Measurements from ENCODE around the gene ADGRF4. TPM values are rescaled to one million over a fixed set of nuclear protein-coding genes. Genes with fewer than 3 reads are reported as not detected.

The ADGRF4 gene
- polyA plus RNA-seq (2013, experiment 1 of 2), result 0.10 TPM
- polyA plus RNA-seq (2013, experiment 2 of 2), result 0.13 TPM

DNA sequence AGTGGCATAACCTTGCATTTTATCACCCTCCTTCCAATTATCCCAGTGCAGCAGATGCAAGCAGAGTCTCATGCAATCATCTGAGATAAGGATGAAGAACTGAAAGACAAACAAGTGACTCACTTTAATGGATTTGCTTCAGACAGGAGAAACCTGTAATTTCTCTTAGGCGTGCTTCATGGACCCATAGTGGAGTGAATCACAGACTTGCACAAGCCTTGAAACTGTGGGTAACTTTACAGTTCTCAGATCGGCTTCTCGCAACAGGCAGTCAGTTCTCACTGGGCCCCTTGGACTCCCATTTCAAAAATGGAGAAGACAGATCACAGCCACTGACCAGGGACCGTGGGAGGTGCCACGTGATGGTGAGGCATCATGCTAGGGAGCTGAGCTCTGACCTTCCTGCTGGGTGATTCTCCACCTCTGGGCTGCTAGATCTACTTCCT, at the start of gene ADGRF4:
Gene ADGRF4, plus strand, starts transcription at position 239 of the 446 bp plus-strand sequence. CDS start 8,666 bp downstream, outside the sequence.
- no peak within 1 kb of the TSS for H3K4me3 ChIP-seq (ENCODE audit: low read length)
- 91% methylated on average over 5 of the region's 5 CpGs for WGBS
- H3K27me3 ChIP-seq (ENCODE audit: insufficient read depth, low read length), result no peaks in the 10 kb centered on the region
- H3K4me1 ChIP-seq (ENCODE audit: insufficient read depth, low read length), result peaks cover 18% of the 10 kb centered on the region
- H3K27ac ChIP-seq (ENCODE audit: low read depth, low read length), result no peak within 1 kb of the TSS
- no peaks in the 10 kb centered on the region for H3K36me3 ChIP-seq (ENCODE audit: insufficient read depth, low read length)
- H3K9me3 ChIP-seq (ENCODE audit: insufficient read depth, low read depth, low read length), result no peaks in the 10 kb centered on the region
- H3K9ac ChIP-seq (ENCODE audit: low read depth, low read length), result no peak within 1 kb of the TSS

- Histone ChIP-seq H3K4me1 (ENCODE audit: insufficient read depth, low read length) (no peaks in the 10 kb centered on the region; the same call in 1 of the 2 replicates), H3K4me3 (ENCODE audit: low read length) (no peak overlapping the region), H3K27ac (ENCODE audit: low read depth, low read length) (no peak overlapping the region), H3K9me3 (ENCODE audit: insufficient read depth, low read depth, low read length) (no peaks in the 10 kb centered on the region), H3K9ac (ENCODE audit: low read depth, low read length) (no peak overlapping the region), H3K27me3 (ENCODE audit: insufficient read depth, low read length) (no peaks in the 10 kb centered on the region), H3K36me3 (ENCODE audit: insufficient read depth, low read length) (no peaks in the 10 kb centered on the region)
- 71% methylated on average over 3 of the region's 3 CpGs for WGBS
These were observed 47.6 kb upstream of the ADGRF4 start for GRCh38 chr6:47650553-47651432.

DNA sequence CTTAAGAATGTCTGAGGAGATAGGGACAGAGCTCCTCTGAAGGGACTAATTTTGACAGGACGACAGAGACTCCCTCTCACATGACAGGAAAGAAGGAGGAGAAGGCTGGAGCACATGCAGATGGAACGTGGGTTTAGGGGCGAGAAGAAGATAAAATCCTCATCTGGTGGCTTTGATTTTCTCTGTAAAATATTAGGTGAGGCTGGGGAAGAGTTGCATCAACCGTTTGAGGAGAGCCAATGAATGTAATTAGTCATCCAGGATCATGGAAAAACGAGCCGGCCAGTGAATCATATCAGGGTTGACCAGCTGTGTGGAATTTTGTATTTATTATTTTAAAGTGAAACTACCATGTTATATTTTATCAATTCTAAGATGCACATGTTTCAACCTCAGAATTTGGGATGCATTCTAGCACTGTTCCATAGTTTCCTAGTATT, 46.9 kb upstream of the ADGRF4 start:
- H3K4me1 ChIP-seq (ENCODE audit: insufficient read depth, low read length), result peaks cover 7% of the 10 kb centered on the region; the same call in 1 of the 2 replicates
- H3K9me3 ChIP-seq (ENCODE audit: insufficient read depth, low read depth, low read length), result no peaks in the 10 kb centered on the region
- H3K27ac ChIP-seq (ENCODE audit: low read depth, low read length), result no peak overlapping the region
- no peaks in the 10 kb centered on the region for H3K36me3 ChIP-seq (ENCODE audit: insufficient read depth, low read length)
- no peak overlapping the region for H3K9ac ChIP-seq (ENCODE audit: low read depth, low read length)
- 73% methylated on average over 6 of the region's 6 CpGs for WGBS
- no peak overlapping the region for H3K4me3 ChIP-seq (ENCODE audit: low read length)
- no peaks in the 10 kb centered on the region for H3K27me3 ChIP-seq (ENCODE audit: insufficient read depth, low read length)

GRCh38 chr6:47653706-47654105, 44.7 kb upstream of the ADGRF4 start:
- no peaks in the 10 kb centered on the region for H3K36me3 ChIP-seq (ENCODE audit: insufficient read depth, low read length)
- WGBS, result 69% methylated on average over 5 of the region's 5 CpGs

DNA sequence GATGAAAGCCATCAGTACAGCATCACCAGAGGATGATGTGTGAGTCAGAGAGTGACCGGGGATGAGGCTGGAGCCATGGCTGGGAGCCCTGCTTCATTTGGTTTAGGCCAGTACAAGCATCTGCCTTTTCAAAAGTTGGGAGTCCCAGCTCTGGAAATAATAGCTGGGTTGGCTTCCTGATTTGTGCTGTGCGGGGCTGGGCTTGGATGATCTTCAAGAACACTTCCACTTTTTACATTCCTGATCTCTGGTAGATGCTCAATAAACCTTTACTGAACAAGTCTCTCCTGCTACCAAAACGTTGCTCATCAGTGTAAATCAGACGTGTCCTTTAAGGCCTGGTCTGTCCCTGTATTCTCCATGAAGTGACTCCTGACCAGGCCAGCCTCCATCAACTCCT, 44.1 kb upstream of the ADGRF4 start:
- peaks cover 10% of the 10 kb centered on the region; the same call in 1 of the 2 replicates for H3K4me1 ChIP-seq (ENCODE audit: insufficient read depth, low read length)
- no peaks in the 10 kb centered on the region for H3K36me3 ChIP-seq (ENCODE audit: insufficient read depth, low read length)
- no peak overlapping the region for H3K27ac ChIP-seq (ENCODE audit: low read depth, low read length)
- no peak overlapping the region for H3K9ac ChIP-seq (ENCODE audit: low read depth, low read length)
- H3K27me3 ChIP-seq (ENCODE audit: insufficient read depth, low read length), result no peaks in the 10 kb centered on the region
- 91% methylated on average over 4 of the region's 4 CpGs for WGBS
- H3K9me3 ChIP-seq (ENCODE audit: insufficient read depth, low read depth, low read length), result no peaks in the 10 kb centered on the region
- no peak overlapping the region for H3K4me3 ChIP-seq (ENCODE audit: low read length)

More at GRCh38 chr6:47653706-47654105, 44.7 kb upstream of the ADGRF4 start:
- Histone ChIP-seq H3K4me3 (ENCODE audit: low read length) (no peak overlapping the region), H3K9me3 (ENCODE audit: insufficient read depth, low read depth, low read length) (no peaks in the 10 kb centered on the region), H3K4me1 (ENCODE audit: insufficient read depth, low read length) (peaks cover 10% of the 10 kb centered on the region; the same call in 1 of the 2 replicates), H3K27me3 (ENCODE audit: insufficient read depth, low read length) (no peaks in the 10 kb centered on the region), H3K27ac (ENCODE audit: low read depth, low read length) (no peak overlapping the region), H3K9ac (ENCODE audit: low read depth, low read length) (no peak overlapping the region)

GRCh38 chr6:47655719-47656595, 42.4 kb upstream of the ADGRF4 start:
- Histone ChIP-seq H3K27ac (ENCODE audit: low read depth, low read length) (0 out of 2 replicates have a peak overlapping the region, but pooled peaks have one; percentile 7), H3K4me3 (ENCODE audit: low read length) (peak overlapping the region; percentile 23; the same call in 1 of the 2 replicates), H3K4me1 (ENCODE audit: insufficient read depth, low read length) (peaks cover 10% of the 10 kb centered on the region; the same call in 1 of the 2 replicates), H3K9me3 (ENCODE audit: insufficient read depth, low read depth, low read length) (no peaks in the 10 kb centered on the region), H3K27me3 (ENCODE audit: insufficient read depth, low read length) (no peaks in the 10 kb centered on the region), H3K36me3 (ENCODE audit: insufficient read depth, low read length) (no peaks in the 10 kb centered on the region), H3K9ac (ENCODE audit: low read depth, low read length) (no peak overlapping the region)
- WGBS, result 48% methylated on average over 6 of the region's 7 CpGs

DNA sequence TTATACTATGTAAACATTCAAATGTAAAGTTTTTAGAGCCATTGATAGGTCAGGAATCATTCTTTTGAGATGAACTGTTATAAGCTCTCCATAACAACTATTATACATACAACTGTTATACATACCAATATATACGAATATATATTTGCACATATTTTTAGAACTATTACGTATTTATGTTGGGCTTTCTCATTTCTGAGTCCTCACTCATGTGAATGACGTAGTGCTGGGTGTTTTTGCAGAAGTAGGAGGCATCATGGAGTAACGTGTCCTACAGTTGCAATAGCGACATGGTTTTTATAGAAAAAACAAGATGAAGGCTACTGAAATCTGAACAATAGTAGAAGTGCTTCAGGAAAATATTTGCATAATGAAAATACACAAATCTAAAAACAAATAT, 36.4 kb upstream of the ADGRF4 start:
- Histone ChIP-seq H3K4me1 (ENCODE audit: insufficient read depth, low read length) (peaks cover 12% of the 10 kb centered on the region; the same call in 1 of the 2 replicates), H3K4me3 (ENCODE audit: low read length) (no peak overlapping the region), H3K9me3 (ENCODE audit: insufficient read depth, low read depth, low read length) (no peaks in the 10 kb centered on the region), H3K27me3 (ENCODE audit: insufficient read depth, low read length) (no peaks in the 10 kb centered on the region), H3K9ac (ENCODE audit: low read depth, low read length) (no peak overlapping the region), H3K27ac (ENCODE audit: low read depth, low read length) (no peak overlapping the region), H3K36me3 (ENCODE audit: insufficient read depth, low read length) (no peaks in the 10 kb centered on the region)
- 72% methylated on average over 4 of the region's 5 CpGs for WGBS

GRCh38 chr6:47663462-47664216, 34.7 kb upstream of the ADGRF4 start:
- Histone ChIP-seq H3K27ac (ENCODE audit: low read depth, low read length) (peak overlapping the region; percentile 61), H3K9me3 (ENCODE audit: insufficient read depth, low read depth, low read length) (no peaks in the 10 kb centered on the region), H3K36me3 (ENCODE audit: insufficient read depth, low read length) (no peaks in the 10 kb centered on the region), H3K9ac (ENCODE audit: low read depth, low read length) (no peak overlapping the region), H3K4me3 (ENCODE audit: low read length) (no peak overlapping the region), H3K4me1 (ENCODE audit: insufficient read depth, low read length) (peaks cover 14% of the 10 kb centered on the region; the same call in 1 of the 2 replicates), H3K27me3 (ENCODE audit: insufficient read depth, low read length) (no peaks in the 10 kb centered on the region)
- WGBS, result 60% methylated on average over 11 of the region's 13 CpGs

DNA sequence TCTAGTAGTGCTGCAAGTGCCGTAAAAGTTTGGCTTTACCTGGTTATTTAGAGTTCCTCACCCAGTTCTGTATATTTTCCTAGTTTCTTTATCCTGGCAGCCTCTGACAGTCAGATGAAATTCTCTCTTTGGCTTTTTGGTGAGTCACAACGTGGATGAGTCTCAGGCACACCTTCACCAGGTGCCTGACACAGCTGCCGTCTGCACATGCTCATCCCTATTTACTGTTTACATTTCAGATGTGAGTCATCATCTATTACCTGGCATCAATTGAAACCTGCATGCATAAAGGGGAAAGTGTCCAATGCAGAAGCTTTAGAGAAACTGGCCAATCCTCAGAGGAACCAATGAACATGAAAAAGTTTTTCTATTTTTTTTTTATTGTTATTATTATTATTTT, 33.3 kb upstream of the ADGRF4 start:
- WGBS, result 84% methylated on average over 3 of the region's 3 CpGs
- Histone ChIP-seq H3K9ac (ENCODE audit: low read depth, low read length) (no peak overlapping the region), H3K4me3 (ENCODE audit: low read length) (no peak overlapping the region), H3K27ac (ENCODE audit: low read depth, low read length) (no peak overlapping the region), H3K4me1 (ENCODE audit: insufficient read depth, low read length) (peaks cover 28% of the 10 kb centered on the region), H3K27me3 (ENCODE audit: insufficient read depth, low read length) (no peaks in the 10 kb centered on the region), H3K9me3 (ENCODE audit: insufficient read depth, low read depth, low read length) (no peaks in the 10 kb centered on the region), H3K36me3 (ENCODE audit: insufficient read depth, low read length) (no peaks in the 10 kb centered on the region)

DNA sequence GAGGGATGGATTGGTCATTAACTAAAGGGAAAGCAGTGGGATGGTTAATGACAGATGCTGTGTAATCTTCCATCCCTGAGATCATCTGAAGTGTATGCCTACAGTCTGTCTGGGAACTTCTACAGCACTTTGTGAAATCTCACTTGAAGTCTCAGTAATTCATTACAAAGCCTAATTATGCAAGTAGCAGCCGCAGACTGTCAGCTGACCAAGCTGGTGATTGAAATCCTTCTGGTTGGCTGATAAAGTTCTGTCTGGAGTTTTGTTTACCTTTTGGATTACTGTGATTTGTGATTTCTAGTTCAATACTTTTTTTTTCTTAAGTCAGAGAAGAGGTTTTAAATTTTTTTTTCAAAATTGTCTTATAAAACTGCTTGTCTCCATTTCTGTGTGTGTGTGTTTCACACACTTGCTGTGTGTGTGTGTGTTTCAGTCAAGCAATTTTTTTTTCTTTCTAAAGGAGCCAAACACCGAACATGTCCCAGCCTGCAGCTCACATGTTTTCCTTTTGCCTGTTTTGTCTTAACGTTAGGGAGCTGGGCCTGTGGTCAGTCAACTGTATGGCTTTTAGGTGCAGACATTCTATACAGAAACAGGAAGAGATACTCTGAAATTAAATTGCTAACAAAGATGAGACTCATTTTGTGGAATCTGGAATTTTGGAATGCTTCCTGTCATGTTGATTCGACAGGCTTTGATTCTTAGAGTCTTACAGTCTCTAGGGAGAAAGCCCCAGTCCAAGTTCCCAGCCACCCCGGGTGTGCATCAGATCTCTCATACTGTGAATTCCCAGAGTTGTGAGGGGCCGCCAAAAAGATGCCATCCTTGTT, 28.5 kb upstream of the ADGRF4 start:
- Histone ChIP-seq H3K27me3 (ENCODE audit: insufficient read depth, low read length) (no peaks in the 10 kb centered on the region), H3K4me1 (ENCODE audit: insufficient read depth, low read length) (peaks cover 35% of the 10 kb centered on the region), H3K27ac (ENCODE audit: low read depth, low read length) (peak overlapping the region; percentile 73), H3K36me3 (ENCODE audit: insufficient read depth, low read length) (no peaks in the 10 kb centered on the region), H3K9ac (ENCODE audit: low read depth, low read length) (peak overlapping the region; percentile 15; the same call in 1 of the 2 replicates), H3K9me3 (ENCODE audit: insufficient read depth, low read depth, low read length) (no peaks in the 10 kb centered on the region), H3K4me3 (ENCODE audit: low read length) (no peak overlapping the region; the same call in 1 of the 2 replicates)
- 20% methylated on average over 5 of the region's 6 CpGs for WGBS
